ENCODE results near the gene RNF166.
"Not testable (repeated sequence)": the region's sequence is repeated elsewhere in the genome, so short reads cannot be mapped to it uniquely, and the experiment has no call there.

Gene RNF166

GRCh38 chr16:88673716-88674379 lies 32.4 kb downstream of the RNF166 start:
- no peak for DNase-seq (ENCODE audit: low spot score)

GRCh38 chr16:88672776-88673175 lies 33.4 kb downstream of the RNF166 start:
- DNase-seq (ENCODE audit: low spot score), result no peak

DNA sequence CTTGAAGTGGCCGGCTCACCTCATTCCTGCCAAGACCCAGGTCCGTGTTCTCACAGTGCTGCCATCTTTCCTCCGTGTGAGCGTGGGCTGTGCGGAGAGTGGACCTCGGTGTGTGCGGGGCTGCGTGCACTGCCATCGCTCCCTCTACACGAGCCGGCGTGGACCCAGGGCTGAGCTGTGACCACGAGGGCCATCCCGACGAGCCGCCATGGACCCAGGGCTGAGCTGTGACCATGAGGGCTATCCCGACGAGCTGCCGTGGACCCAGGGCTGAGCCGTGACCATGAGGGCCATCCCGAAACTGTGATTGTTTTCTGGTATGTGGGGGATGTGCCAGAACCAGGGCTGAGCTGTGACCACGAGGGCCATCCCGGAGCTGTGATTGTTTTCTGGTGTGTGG lies 34.4 kb downstream of the RNF166 start:
- DNase-seq (ENCODE audit: low spot score), result no peak

DNA sequence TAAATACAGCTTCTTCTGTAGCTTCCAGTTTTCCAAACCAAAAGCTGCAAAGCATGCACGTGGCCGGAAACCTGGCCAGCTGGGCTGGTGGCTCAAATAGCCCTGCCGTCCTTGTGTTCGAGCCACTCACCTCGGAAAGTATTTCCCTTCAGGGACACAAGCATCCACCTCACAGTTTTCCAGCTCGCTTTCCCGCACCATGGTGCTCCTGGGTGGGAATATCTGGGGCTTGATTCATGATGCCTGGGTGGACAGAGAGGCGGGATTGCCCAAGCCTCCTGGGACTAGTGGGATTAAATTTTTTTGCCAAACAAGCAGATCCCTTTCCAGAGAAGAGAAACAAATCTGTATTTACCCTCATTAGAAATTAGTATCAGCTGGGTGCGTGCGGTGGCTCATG lies 36.2 kb downstream of the RNF166 start:
- DNase-seq (ENCODE audit: low spot score), result no peak

DNA sequence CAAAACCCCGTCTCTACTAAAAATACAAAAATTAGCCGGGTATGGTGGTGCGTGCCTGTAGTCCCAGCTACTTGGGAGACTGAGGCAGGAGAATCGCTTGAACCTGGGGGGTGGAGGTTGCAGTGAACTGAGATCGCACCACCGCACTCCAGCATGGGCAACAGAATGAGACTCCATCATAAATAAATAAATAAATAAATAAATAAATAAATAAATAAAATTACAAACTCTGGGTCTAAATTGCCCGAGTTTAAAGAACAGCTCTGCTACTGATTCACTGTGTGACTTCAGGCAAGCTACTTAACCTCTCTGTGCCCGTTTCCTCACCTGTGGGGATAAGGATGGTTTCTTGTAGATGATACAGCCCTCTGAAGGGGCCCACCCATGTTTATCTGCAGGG lies 36.7 kb downstream of the RNF166 start:
- DNase-seq (ENCODE audit: low spot score), result not testable (repeated sequence)

DNA sequence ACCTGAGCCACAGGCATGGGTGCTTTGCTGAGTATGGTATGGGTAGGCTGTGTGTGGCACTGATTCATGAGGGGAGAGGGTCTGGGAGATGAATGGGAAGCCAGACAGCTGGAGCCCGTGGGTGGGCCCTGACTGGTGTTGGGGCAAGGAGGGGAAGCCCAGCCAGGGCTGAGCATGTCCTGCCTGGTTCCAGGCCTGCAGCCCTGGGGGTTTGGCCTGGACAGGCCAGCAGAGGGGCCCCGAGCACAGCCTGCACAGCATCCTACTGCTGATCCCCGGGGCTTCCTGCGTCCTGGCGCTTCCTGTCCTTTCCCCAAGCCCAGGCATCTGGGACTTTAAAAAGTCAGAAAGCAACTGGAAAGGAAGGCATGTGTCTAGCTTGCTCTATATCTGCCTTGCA lies 38.7 kb downstream of the RNF166 start:
- DNase-seq (ENCODE audit: low spot score), result no peak

GRCh38 chr16:88665570-88665969 lies 40.6 kb downstream of the RNF166 start:
- DNase-seq (ENCODE audit: low spot score), result no peak

- DNase-seq (ENCODE audit: low spot score), result no peak
These were observed 41.1 kb downstream of the RNF166 start for GRCh38 chr16:88665148-88665547.

DNA sequence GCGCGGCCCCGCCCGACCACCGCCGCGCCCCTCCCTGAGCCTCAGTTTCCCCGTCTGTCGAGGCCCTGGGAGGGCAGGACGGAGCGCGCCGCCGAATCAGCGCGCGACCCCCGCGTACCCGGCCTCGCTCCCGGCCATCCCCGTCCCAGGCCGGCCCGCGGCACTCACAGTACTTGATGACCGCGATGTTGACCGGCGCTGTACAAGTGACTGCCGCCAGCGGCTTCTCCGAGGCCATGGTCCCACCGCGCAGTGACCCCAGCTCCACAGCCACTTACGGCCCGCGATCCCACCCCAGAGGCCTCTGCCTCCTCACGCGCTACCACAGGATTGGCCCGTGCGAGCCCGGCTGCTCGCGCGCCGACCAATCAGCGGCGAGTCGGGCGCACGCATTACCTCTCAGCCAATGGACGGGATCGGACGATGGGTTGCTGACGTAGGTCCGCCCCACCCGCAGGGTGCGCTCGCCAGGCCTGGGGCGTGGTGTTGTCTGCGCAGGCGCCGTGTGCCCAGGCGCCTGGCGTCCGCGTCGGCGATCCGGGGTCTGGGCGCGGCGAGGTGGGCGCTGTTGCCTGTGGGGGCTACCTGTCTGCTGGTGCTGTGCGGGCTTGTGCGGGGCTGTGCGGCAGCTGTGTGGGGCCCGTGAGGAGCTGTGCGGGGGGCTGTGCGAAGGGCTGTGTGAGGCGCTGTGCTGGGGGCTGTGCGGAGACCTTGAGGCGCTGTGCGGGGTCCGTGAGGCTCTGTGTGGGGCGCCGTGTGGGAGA lies 43.2 kb downstream of the RNF166 start, which contains the start of gene MVD:
Gene MVD, minus strand, starts transcription at position 249 of the 764 bp plus-strand sequence. Its CDS starts 11 bp downstream, at position 238.
- DNase-seq (ENCODE audit: low spot score), result peak; percentile 97

DNA sequence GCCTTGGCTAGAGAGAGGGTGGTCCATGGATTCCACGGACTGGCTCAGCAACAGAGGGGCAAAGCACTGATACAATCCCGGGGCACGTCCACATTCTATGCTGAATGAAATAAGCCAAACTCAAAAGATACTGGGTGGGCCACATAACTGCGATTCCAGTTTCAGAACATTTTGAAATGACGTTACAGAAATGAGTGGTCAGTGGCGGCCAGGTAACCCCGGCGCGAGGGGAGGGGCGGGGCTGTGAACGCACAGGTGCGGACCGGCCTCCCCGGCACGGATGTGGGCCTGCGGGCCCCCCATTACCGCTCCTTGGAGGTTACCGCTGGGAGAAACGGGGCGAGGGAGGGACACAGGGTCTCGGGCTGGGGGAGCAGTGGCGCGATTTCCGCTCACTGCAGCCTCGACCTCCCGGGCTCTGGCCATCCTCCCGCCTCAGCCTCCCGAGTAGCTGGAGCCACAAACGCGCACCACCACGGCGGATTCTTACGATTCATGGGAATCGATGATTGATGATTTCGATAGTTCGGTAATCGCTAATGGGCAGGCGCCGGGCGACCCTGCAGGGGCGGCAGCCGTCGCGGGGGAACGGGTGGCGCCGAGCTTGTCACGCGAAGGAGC lies 43.9 kb downstream of the RNF166 start:
- no peak for DNase-seq (ENCODE audit: low spot score)

DNA sequence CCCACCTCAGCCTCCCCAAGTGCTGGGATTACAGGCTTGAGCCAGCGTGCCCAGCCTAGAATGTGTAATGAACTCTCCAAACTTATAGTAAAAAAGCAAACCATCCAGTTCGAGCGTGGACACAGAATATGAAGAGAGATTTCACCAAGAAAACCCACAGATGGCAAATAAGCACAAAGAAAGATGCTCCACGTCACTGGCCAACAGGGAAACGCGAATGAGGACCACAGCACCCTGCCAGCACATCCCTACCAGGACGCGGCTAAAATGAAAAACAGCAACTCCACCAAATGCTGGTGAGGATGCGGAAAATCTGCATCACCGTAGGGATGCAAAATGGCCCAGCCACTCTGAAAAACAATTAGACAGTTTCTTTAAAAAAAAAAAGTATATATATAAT lies 44.7 kb downstream of the RNF166 start:
- no peak for DNase-seq (ENCODE audit: low spot score)

- no peak for DNase-seq (ENCODE audit: low spot score)
These were observed 47.0 kb downstream of the RNF166 start for GRCh38 chr16:88659160-88659559.

DNA sequence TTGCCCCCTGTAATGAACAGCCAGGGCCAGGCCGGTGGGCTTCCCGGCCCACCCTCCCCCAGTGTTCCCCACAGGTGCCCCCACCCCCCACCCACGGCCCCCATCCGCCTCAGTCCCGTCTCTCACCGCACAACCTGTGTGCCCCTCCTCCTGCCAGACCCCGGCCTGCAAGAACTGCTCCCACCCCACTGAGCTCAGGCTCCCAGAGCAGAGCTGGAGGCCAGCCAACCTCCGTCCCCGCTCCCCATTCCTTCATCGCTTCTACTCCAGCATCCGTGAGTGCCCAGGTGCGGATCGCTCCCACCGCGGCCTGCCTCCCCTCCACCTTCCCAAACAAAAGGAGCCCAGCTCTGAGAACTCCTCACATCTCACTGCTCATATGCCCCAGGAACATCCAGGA lies 47.5 kb downstream of the RNF166 start:
- DNase-seq (ENCODE audit: low spot score), result no peak

- no peak for DNase-seq (ENCODE audit: low spot score)
These were observed 48.8 kb downstream of the RNF166 start for GRCh38 chr16:88657371-88657770.

DNA sequence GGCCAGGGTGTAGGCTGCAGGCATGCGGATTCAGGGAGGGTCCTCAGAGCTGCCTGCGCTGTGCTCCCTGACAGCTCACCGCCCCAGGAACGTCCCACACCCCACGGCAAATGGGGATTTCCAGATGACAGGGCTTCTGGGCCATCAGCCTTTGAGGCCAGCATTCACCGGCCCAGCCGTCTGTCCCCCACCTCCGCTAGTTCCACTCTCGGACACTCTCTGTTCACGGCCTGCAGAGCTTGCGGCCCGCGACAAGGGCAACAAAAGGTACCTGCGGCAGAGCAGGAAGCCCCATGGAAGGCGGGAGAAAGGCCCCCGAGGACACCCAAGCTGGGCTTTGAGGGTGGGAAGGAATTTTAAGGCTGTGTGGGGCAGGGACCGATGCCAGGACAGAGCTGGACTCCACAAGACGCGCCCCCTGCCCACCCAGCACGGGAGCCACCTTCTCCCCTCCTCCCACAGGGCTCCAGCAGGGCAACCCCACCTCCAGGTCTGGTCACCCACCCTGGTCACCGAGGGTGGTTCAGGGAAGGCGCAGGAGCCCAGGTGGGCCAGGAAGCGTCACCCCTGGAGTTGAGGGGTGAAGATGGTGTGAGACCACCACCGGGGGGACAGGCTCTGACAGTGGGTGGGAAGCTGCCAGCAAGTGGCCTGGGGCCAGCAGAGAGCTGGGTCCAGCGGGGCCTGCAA lies 49.8 kb downstream of the RNF166 start:
- DNase-seq (ENCODE audit: low spot score), result no peak

DNA sequence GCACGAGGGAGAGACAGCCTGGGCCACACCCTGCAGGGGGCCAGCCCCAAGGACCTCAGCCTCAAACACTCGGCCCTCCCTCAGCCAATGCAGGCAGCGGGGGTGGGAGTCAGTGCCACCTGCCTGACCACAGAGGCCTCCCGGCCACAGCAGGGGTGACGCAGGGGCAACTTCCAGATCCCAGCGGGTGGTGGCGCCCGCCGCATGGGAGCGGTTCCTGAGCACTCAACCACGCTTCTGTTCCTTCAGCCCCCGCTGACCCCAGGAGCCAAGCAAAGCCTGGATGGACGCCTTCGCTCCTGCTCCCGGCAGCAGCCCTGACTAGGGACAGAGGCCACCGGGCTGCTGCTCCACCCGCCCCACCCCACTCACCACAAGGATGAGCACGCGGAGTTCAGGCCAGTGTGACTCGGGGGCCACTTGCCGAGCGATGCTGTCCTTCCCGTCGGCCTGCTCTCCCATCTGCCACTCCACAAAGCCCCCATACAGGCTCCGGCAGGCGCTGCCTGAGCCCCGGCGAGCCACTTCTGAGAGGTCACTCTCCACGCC lies 50.4 kb downstream of the RNF166 start:
- DNase-seq (ENCODE audit: low spot score), result no peak

DNA sequence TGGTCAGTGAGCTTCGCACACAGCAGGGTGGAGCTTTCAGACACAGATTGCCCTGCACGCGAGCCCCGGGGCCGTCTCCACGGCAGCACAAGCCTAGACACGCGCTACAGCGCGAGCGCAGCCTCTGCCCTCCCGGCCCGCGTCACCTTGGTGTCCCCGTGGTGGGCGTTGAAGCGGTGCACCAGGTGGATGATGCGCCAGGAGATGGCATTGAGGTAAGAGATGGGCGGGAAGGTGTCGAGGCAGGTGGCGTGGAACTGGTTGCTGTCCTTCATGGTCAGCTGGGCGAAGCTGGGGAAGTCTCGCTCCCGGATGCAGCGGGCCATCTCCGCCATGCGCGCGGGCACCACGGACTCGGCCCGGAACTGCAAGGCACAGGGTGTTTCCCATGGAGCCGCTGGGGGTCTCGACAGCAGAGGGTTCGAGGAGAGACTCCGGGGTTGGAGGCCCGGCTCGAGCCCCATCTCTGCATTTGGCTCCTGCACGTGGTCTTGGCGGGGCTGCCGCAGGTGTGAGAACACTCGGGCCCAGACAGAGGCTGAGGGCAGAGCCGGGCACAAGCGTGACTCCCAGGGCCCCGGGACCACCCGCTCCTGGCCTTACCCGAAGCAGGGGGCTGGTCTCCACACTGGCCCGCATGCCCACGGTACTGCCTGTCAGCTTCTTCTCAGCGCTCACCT lies 51.0 kb downstream of the RNF166 start:
- DNase-seq (ENCODE audit: low spot score), result no peak

DNA sequence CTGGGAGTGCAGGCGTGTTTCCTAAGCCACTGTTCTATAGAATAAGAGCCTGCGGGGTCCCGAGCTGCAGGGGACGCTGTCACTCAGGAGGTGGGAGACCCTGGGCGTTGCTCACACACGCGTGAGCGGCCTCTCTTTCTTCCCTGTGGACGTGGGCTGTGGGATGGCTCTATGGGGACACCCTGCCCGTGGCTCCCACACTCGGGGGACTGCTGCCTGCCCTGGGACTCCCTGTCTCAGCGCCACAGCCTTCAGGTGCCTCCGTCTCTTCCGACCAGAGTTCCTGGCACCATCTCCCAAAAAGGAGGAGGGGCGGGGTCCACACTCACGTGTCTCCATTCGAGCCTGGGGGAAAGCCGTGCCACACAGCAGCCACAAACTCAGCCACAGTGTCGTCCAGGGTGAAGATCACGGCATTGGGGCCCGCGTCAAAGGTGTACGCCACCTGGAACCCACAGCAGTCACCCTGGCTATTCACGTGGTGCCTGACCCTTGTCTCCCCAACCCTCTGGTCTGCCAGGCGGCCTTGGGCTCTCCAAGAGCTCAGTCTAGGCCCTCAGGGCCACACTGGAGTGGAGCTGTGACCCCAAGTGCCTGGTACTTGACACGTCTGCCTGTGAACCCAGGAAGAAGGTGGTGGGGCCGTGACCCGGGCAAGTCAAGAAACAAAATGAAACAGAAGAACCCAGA lies 51.7 kb downstream of the RNF166 start:
- DNase-seq (ENCODE audit: low spot score), result no peak

GRCh38 chr16:88653596-88654362 lies 52.4 kb downstream of the RNF166 start:
- no peak for DNase-seq (ENCODE audit: low spot score)

DNA sequence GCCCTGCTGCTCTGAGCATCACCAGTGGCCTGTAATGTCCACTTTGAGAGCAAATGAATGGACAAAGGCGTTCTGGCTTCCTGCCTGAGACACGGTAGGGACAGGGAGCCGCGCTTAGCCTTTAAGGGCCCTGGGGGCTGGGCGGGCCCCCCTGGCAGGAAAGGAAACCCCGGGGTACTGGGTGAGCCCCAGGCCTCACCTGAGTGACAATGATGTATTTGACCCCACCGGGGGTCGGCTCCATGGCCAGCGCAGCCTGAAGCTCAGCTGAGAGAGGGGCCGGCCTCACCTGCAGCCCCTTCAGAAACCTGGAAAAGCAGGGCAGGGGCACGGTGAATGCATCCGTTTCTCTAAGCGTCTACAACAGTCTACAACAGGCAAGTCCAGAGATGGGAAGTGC lies 53.1 kb downstream of the RNF166 start:
- no peak for DNase-seq (ENCODE audit: low spot score)

DNA sequence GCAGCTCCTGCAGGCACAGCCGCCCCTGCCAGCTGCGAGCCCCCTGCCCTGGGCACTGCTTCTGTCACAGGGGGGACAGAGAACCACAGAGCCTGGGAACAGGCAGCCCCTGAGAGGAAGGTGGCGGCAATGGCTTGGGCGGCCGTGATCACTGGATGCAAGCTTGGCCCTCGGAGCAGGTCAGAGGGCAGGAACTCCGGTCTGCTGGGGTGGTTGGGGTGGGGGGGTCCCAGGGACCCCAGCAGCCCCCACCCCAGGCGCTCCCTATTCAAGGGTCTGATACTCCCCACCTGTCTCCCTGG lies 53.5 kb downstream of the RNF166 start:
- no peak for DNase-seq (ENCODE audit: low spot score)
